Measurements from ENCODE around the gene SYF2.

The SYF2 gene

GRCh38 chr1:25198663-25199252 is 33.5 kb downstream of the SYF2 start:
- Histone ChIP-seq H3K4me3 (ENCODE audit: low read length) (no peak overlapping the region), H4K20me1 (ENCODE audit: control insufficient read depth, insufficient read depth, low read depth, low read length) (no peaks in the 10 kb centered on the region), H3K27ac (ENCODE audit: low read depth, low read length) (no peak overlapping the region), H3K4me1 (ENCODE audit: control insufficient read depth, low read length) (no peaks in the 10 kb centered on the region), H3K9me2 (replicated peaks; ENCODE audit: control insufficient read depth, low read length) (no peaks in the 10 kb centered on the region), H3K36me3 (ENCODE audit: control insufficient read depth, low read length) (no peaks in the 10 kb centered on the region), H3K27me3 (ENCODE audit: control insufficient read depth, low read length) (peaks cover 7% of the 10 kb centered on the region; the same call in 1 of the 2 replicates), H3K9me3 (ENCODE audit: control insufficient read depth, insufficient read depth, low read length) (no peaks in the 10 kb centered on the region), H3K79me2 (ENCODE audit: control insufficient read depth, low read length) (no peaks in the 10 kb centered on the region), H3K4me2 (ENCODE audit: low read length) (no peak overlapping the region), H3F3A (ENCODE audit: control insufficient read depth, insufficient read depth) (no peaks in the 10 kb centered on the region)
- TF ChIP-seq CTCF (IDR thresholded peaks at IDR 0.05; ENCODE audit: low read depth, low read length, poor library complexity, severe bottlenecking) = no peak
- no peak for TF ChIP-seq EZH2phosphoT487 (IDR thresholded peaks at IDR 0.05; ENCODE audit: borderline replicate concordance, low read length)

GRCh38 chr1:25197982-25198662 is 34.2 kb downstream of the SYF2 start:
- Histone ChIP-seq H3K9me3 (ENCODE audit: control insufficient read depth, insufficient read depth, low read length) (no peaks in the 10 kb centered on the region), H3F3A (ENCODE audit: control insufficient read depth, insufficient read depth) (no peaks in the 10 kb centered on the region), H4K20me1 (ENCODE audit: control insufficient read depth, insufficient read depth, low read depth, low read length) (no peaks in the 10 kb centered on the region), H3K4me2 (ENCODE audit: low read length) (no peak overlapping the region), H3K79me2 (ENCODE audit: control insufficient read depth, low read length) (no peaks in the 10 kb centered on the region), H3K9me2 (replicated peaks; ENCODE audit: control insufficient read depth, low read length) (no peaks in the 10 kb centered on the region), H3K27ac (ENCODE audit: low read depth, low read length) (no peak overlapping the region), H3K4me1 (ENCODE audit: control insufficient read depth, low read length) (no peaks in the 10 kb centered on the region), H3K36me3 (ENCODE audit: control insufficient read depth, low read length) (no peaks in the 10 kb centered on the region), H3K27me3 (ENCODE audit: control insufficient read depth, low read length) (peaks cover 7% of the 10 kb centered on the region; the same call in 1 of the 2 replicates), H3K4me3 (ENCODE audit: low read length) (no peak overlapping the region)
- TF ChIP-seq CTCF (IDR thresholded peaks at IDR 0.05; ENCODE audit: low read depth, low read length, poor library complexity, severe bottlenecking) (no peak), EZH2phosphoT487 (IDR thresholded peaks at IDR 0.05; ENCODE audit: borderline replicate concordance, low read length) (no peak)

GRCh38 chr1:25197235-25197975 is 34.9 kb downstream of the SYF2 start:
- Histone ChIP-seq H3K4me3 (ENCODE audit: low read length) (no peak overlapping the region), H3K4me2 (ENCODE audit: low read length) (no peak overlapping the region), H3K27ac (ENCODE audit: low read depth, low read length) (no peak overlapping the region), H3K27me3 (ENCODE audit: control insufficient read depth, low read length) (peaks cover 7% of the 10 kb centered on the region; the same call in 1 of the 2 replicates), H3K36me3 (ENCODE audit: control insufficient read depth, low read length) (no peaks in the 10 kb centered on the region), H3F3A (ENCODE audit: control insufficient read depth, insufficient read depth) (no peaks in the 10 kb centered on the region), H3K9me2 (replicated peaks; ENCODE audit: control insufficient read depth, low read length) (no peaks in the 10 kb centered on the region), H3K9me3 (ENCODE audit: control insufficient read depth, insufficient read depth, low read length) (no peaks in the 10 kb centered on the region), H3K4me1 (ENCODE audit: control insufficient read depth, low read length) (no peaks in the 10 kb centered on the region), H4K20me1 (ENCODE audit: control insufficient read depth, insufficient read depth, low read depth, low read length) (no peaks in the 10 kb centered on the region), H3K79me2 (ENCODE audit: control insufficient read depth, low read length) (no peaks in the 10 kb centered on the region)
- no peak for TF ChIP-seq EZH2phosphoT487 (IDR thresholded peaks at IDR 0.05; ENCODE audit: borderline replicate concordance, low read length)
- TF ChIP-seq CTCF (IDR thresholded peaks at IDR 0.05; ENCODE audit: low read depth, low read length, poor library complexity, severe bottlenecking) = no peak
